ENCODE results near the gene CST9L. TPM values are rescaled to one million over a fixed set of nuclear protein-coding genes. Genes with fewer than 3 reads are reported as not detected.

The CST9L gene
- total and polyA plus RNA-seq, 2 donors: 0.09 TPM; not detected in 1

DNA sequence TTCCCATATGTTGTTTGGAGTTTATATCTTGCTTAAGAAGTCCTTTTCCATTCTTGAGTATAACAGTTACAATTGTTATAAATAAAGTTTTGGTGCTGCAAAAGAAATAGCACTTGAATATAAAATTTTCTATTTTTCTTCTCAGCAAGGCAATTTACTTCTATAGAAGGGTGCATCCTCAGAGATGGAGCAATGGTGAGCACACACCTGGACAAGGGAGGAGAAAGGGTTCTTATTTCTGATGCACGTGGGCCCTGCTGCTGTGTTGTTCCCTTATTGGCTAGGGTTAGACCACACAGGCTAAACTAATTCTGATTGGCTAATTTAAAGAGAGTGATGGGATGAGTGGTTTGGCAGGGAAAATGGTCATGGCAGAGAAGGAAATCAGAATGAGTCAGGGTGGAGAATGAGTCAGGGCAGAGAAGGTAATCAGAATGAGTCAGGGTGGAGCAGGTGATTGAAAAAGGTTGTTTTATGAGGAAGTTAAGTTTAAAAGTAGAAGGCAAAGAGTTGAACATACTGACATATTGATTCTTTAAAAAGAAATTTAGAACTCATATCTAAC lies 39.3 kb downstream of the CST9L start:
- Histone ChIP-seq H3K4me1 (ENCODE audit: control insufficient read depth in 2 of 2, insufficient read depth in 2 of 2, low read length in 2 of 2) (peaks cover 0 to 6% of the 10 kb centered on the region in 2 donors), H3K36me3 (ENCODE audit: control insufficient read depth in 2 of 2, insufficient read depth in 2 of 2, low read length in 1 of 2) (no peaks in the 10 kb centered on the region), H3K27ac (ENCODE audit: low read depth in 1 of 2, low read length in 1 of 2) (no peak overlapping the region), H3K27me3 (ENCODE audit: control insufficient read depth in 2 of 2, insufficient read depth in 1 of 2, low read length in 1 of 2) (no peaks in the 10 kb centered on the region), H3K9me3 (ENCODE audit: control insufficient read depth in 2 of 2, insufficient read depth in 1 of 2, low read length in 1 of 2) (peaks cover 0 to 6% of the 10 kb centered on the region in 2 donors), H3K4me3 (ENCODE audit: low read length in 2 of 2) (no peak overlapping the region)
- DNase-seq (ENCODE audit: low read depth in 6 of 9, low spot score in 9 of 9): no peak
- 85% methylated on average over 1 of the region's 1 CpG for WGBS

DNA sequence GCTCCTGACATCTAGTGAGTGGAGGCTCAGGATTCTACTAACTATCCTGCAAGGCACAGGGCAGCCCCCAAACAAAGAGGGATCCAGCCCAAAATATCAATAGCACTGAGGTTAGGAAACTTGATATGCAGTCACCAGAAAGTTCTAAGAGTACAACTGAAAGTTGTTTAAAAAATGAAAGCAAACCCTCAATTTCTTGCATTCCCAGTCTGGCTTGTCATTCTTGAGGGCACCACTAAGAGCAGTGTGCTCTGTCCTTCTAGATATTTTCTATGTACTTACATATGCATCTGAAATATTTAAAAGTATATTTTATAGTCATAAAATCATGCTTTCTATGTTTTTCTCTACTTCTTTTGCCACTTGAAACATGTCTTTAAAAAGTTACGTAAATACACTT lies 41.4 kb downstream of the CST9L start:
- Histone ChIP-seq H3K9me3 (ENCODE audit: control insufficient read depth in 2 of 2, insufficient read depth in 1 of 2, low read length in 1 of 2) (peaks cover 0 to 6% of the 10 kb centered on the region in 2 donors), H3K27ac (ENCODE audit: low read depth in 1 of 2, low read length in 1 of 2) (no peak overlapping the region), H3K4me3 (ENCODE audit: low read length in 2 of 2) (no peak overlapping the region), H3K27me3 (ENCODE audit: control insufficient read depth in 2 of 2, insufficient read depth in 1 of 2, low read length in 1 of 2) (no peaks in the 10 kb centered on the region), H3K4me1 (ENCODE audit: control insufficient read depth in 2 of 2, insufficient read depth in 2 of 2, low read length in 2 of 2) (peaks cover 0 to 6% of the 10 kb centered on the region in 2 donors), H3K36me3 (ENCODE audit: control insufficient read depth in 2 of 2, insufficient read depth in 2 of 2, low read length in 1 of 2) (no peaks in the 10 kb centered on the region)
- WGBS: 98% methylated on average over 1 of the region's 1 CpG
- no peak for DNase-seq (ENCODE audit: low read depth in 6 of 9, low spot score in 9 of 9)

- Histone ChIP-seq H3K36me3 (ENCODE audit: control insufficient read depth in 2 of 2, insufficient read depth in 2 of 2, low read length in 1 of 2) (no peaks in the 10 kb centered on the region), H3K4me1 (ENCODE audit: control insufficient read depth in 2 of 2, insufficient read depth in 2 of 2, low read length in 2 of 2) (no peaks in the 10 kb centered on the region), H3K9me3 (ENCODE audit: control insufficient read depth in 2 of 2, insufficient read depth in 1 of 2, low read length in 1 of 2) (peaks cover 0 to 6% of the 10 kb centered on the region in 2 donors), H3K27me3 (ENCODE audit: control insufficient read depth in 2 of 2, insufficient read depth in 1 of 2, low read length in 1 of 2) (no peaks in the 10 kb centered on the region), H3K27ac (ENCODE audit: low read depth in 1 of 2, low read length in 1 of 2) (no peak overlapping the region), H3K4me3 (ENCODE audit: low read length in 2 of 2) (no peak overlapping the region)
- 94% methylated on average over 10 of the region's 10 CpGs for WGBS
- DNase-seq (ENCODE audit: low read depth in 6 of 9, low spot score in 9 of 9): no peak
These were observed 44.1 kb downstream of the CST9L start for GRCh38 chr20:23524146-23524545.

GRCh38 chr20:23520185-23520584 lies 48.1 kb downstream of the CST9L start:
- Histone ChIP-seq H3K9me3 (ENCODE audit: control insufficient read depth in 2 of 2, insufficient read depth in 1 of 2, low read length in 1 of 2) (peaks cover 0 to 3% of the 10 kb centered on the region in 2 donors), H3K27me3 (ENCODE audit: control insufficient read depth in 2 of 2, insufficient read depth in 1 of 2, low read length in 1 of 2) (no peaks in the 10 kb centered on the region), H3K4me3 (ENCODE audit: low read length in 2 of 2) (no peak overlapping the region), H3K27ac (ENCODE audit: low read depth in 1 of 2, low read length in 1 of 2) (no peak overlapping the region), H3K4me1 (ENCODE audit: control insufficient read depth in 2 of 2, insufficient read depth in 2 of 2, low read length in 2 of 2) (no peaks in the 10 kb centered on the region), H3K36me3 (ENCODE audit: control insufficient read depth in 2 of 2, insufficient read depth in 2 of 2, low read length in 1 of 2) (no peaks in the 10 kb centered on the region)
- DNase-seq (ENCODE audit: low read depth in 6 of 9, low spot score in 9 of 9): no peak
- 91% methylated on average over 2 of the region's 2 CpGs for WGBS

- DNase-seq (ENCODE audit: low read depth in 6 of 9, low spot score in 9 of 9): no peak
- Histone ChIP-seq H3K27ac (ENCODE audit: low read depth in 1 of 2, low read length in 1 of 2) (no peak overlapping the region), H3K27me3 (ENCODE audit: control insufficient read depth in 2 of 2, insufficient read depth in 1 of 2, low read length in 1 of 2) (no peaks in the 10 kb centered on the region), H3K36me3 (ENCODE audit: control insufficient read depth in 2 of 2, insufficient read depth in 2 of 2, low read length in 1 of 2) (no peaks in the 10 kb centered on the region), H3K9me3 (ENCODE audit: control insufficient read depth in 2 of 2, insufficient read depth in 1 of 2, low read length in 1 of 2) (peaks cover 0 to 3% of the 10 kb centered on the region in 2 donors), H3K4me3 (ENCODE audit: low read length in 2 of 2) (no peak overlapping the region), H3K4me1 (ENCODE audit: control insufficient read depth in 2 of 2, insufficient read depth in 2 of 2, low read length in 2 of 2) (no peaks in the 10 kb centered on the region)
- WGBS: 91% methylated on average over 6 of the region's 6 CpGs
These were observed 48.7 kb downstream of the CST9L start for GRCh38 chr20:23519556-23519955.

- H3K9me3 ChIP-seq (ENCODE audit: control insufficient read depth in 2 of 2, insufficient read depth in 1 of 2, low read length in 1 of 2): no peaks in the 10 kb centered on the region
- no peaks in the 10 kb centered on the region for H3K27me3 ChIP-seq (ENCODE audit: control insufficient read depth in 2 of 2, insufficient read depth in 1 of 2, low read length in 1 of 2)
- no peaks in the 10 kb centered on the region for H3K4me1 ChIP-seq (ENCODE audit: control insufficient read depth in 2 of 2, insufficient read depth in 2 of 2, low read length in 2 of 2)
- no peak overlapping the region for H3K27ac ChIP-seq (ENCODE audit: low read depth in 1 of 2, low read length in 1 of 2)
- 93% methylated on average over 4 of the region's 4 CpGs for WGBS
- no peak for DNase-seq (ENCODE audit: low read depth in 6 of 9, low spot score in 9 of 9)
- H3K4me3 ChIP-seq (ENCODE audit: low read length in 2 of 2): no peak overlapping the region
- no peaks in the 10 kb centered on the region for H3K36me3 ChIP-seq (ENCODE audit: control insufficient read depth in 2 of 2, insufficient read depth in 2 of 2, low read length in 1 of 2)
These were observed 50.6 kb downstream of the CST9L start for GRCh38 chr20:23517719-23518118.

DNA sequence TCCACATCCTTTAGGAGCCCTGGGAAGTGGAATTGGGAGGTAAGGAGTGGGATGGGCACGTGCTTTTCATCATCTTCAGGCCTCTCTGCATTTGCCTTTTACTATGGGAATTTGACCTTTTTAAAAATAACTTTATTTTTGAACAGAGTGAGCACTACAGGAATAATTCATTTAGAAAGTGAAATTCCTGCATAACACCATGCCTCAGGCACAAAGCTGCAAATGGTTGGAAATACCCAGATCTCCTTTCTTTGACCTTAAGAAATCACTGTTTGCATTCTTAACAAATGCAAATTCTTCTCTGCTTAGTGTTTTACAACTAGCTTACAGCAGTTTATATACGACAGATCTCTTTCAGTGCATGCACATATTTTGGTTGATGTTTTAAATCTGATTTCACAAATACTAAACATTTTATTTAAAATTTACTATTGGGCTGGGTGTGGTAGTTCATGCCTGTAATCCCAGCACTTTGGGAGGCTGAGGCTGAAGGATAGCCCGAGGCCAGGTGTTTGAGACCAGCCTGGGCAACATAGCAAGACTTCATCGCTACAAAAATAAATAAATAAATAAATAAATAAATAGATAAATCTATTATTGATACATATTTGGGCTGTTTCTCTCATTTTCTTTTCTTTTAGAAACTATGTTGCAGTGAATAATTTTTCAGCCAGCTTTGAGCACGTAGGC lies 52.9 kb downstream of the CST9L start:
- 94% methylated on average over 5 of the region's 5 CpGs for WGBS
- H3K4me3 ChIP-seq (ENCODE audit: low read length in 2 of 2): no peak overlapping the region
- H3K9me3 ChIP-seq (ENCODE audit: control insufficient read depth in 2 of 2, insufficient read depth in 1 of 2, low read length in 1 of 2): no peaks in the 10 kb centered on the region
- DNase-seq (ENCODE audit: low read depth in 6 of 9, low spot score in 9 of 9): no peak
- H3K36me3 ChIP-seq (ENCODE audit: control insufficient read depth in 2 of 2, insufficient read depth in 2 of 2, low read length in 1 of 2): no peaks in the 10 kb centered on the region
- H3K27ac ChIP-seq (ENCODE audit: low read depth in 1 of 2, low read length in 1 of 2): no peak overlapping the region
- H3K27me3 ChIP-seq (ENCODE audit: control insufficient read depth in 2 of 2, insufficient read depth in 1 of 2, low read length in 1 of 2): no peaks in the 10 kb centered on the region
- H3K4me1 ChIP-seq (ENCODE audit: control insufficient read depth in 2 of 2, insufficient read depth in 2 of 2, low read length in 2 of 2): no peaks in the 10 kb centered on the region

DNA sequence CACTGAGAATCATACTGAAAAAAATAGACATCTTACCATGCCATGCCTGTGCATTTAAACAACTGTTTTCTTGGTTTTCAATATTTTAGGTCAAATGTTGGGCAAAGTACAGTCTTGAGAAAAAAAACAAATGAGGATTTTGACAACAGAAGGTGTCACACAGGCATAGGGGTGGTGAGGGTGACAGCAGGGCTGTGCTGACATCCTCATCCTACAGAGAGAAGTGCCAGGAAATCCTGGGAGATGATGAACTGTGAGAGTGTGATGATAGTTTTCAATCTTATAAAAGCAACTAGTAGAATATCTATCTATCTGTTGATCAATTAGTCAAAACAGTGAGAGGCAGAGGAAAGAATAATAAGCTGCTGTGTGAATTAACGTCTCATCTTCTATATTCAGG lies 53.4 kb downstream of the CST9L start:
- DNase-seq (ENCODE audit: low read depth in 6 of 9, low spot score in 9 of 9): no peak
- H3K27ac ChIP-seq (ENCODE audit: low read depth in 1 of 2, low read length in 1 of 2): no peak overlapping the region
- H3K4me1 ChIP-seq (ENCODE audit: control insufficient read depth in 2 of 2, insufficient read depth in 2 of 2, low read length in 2 of 2): no peaks in the 10 kb centered on the region
- no peaks in the 10 kb centered on the region for H3K36me3 ChIP-seq (ENCODE audit: control insufficient read depth in 2 of 2, insufficient read depth in 2 of 2, low read length in 1 of 2)
- H3K9me3 ChIP-seq (ENCODE audit: control insufficient read depth in 2 of 2, insufficient read depth in 1 of 2, low read length in 1 of 2): no peaks in the 10 kb centered on the region
- WGBS: 84% methylated on average over 1 of the region's 1 CpG
- H3K27me3 ChIP-seq (ENCODE audit: control insufficient read depth in 2 of 2, insufficient read depth in 1 of 2, low read length in 1 of 2): no peaks in the 10 kb centered on the region
- no peak overlapping the region for H3K4me3 ChIP-seq (ENCODE audit: low read length in 2 of 2)
